CD4-positive, CD25-positive, alpha-beta regulatory T cell (primary cell): Measurements from ENCODE around the gene GOLT1A. TPM values are rescaled to one million over a fixed set of nuclear protein-coding genes. Genes with fewer than 3 reads are reported as not detected.

Experiments used
- ATAC-seq, 2 donors: fragments of 150-1000 bp; cut with Tn5 transposase; one replicate each; pipeline ENCODE4 v1.10.0; 2021; ENCODE audit warnings: low read depth in 2 of 2, moderate number of reproducible peaks in 2 of 2, moderate library complexity in 1 of 2
- DNase-seq, 3 donors: peaks; one replicate each; pipeline versions ENCODE4 v3.0.0 to v3.0.0-alpha.2; 2012 to 2022; ENCODE audit warnings: mixed read lengths in 1 of 3
- H3K27ac ChIP-seq: one replicate; pipeline ENCODE4 v1.7.0; 2013; ENCODE audit warnings: mild to moderate bottlenecking, low read length; ENCODE audit not compliant: insufficient read depth, poor library complexity, severe bottlenecking
- H3K27me3 ChIP-seq: one replicate; pipeline ENCODE4 v1.7.0; 2013; ENCODE audit warnings: low read length; ENCODE audit not compliant: control insufficient read depth, insufficient read depth
- H3K36me3 ChIP-seq: one replicate; pipeline ENCODE4 v1.7.0; 2013; ENCODE audit warnings: mild to moderate bottlenecking, low read length, moderate library complexity; ENCODE audit not compliant: control insufficient read depth, insufficient read depth
- H3K4me1 ChIP-seq: 2 replicates; pipeline ENCODE4 v1.7.0; 2013; ENCODE audit warnings: mild to moderate bottlenecking, low read length; ENCODE audit not compliant: insufficient read depth, control insufficient read depth, poor library complexity, severe bottlenecking
- H3K4me3 ChIP-seq: one replicate; pipeline ENCODE4 v1.7.0; 2013; ENCODE audit warnings: low read depth, mild to moderate bottlenecking, low read length, moderate library complexity
- H3K9me3 ChIP-seq, 2 experiments: 1 replicate in 1 of 2; 2 replicates in 1 of 2; pipeline ENCODE4 v1.7.0; 2013; ENCODE audit warnings: low read length in 2 of 2, mild to moderate bottlenecking in 1 of 2, moderate library complexity in 1 of 2; ENCODE audit not compliant: control insufficient read depth in 2 of 2
- H3K27ac Mint-ChIP-seq, 3 donors: one replicate each; pipeline ENCODE4 v1.8.0; 2020 to 2022; ENCODE audit warnings: mild to moderate bottlenecking in 3 of 3, mixed read lengths in 3 of 3, moderate library complexity in 2 of 3
- H3K27me3 Mint-ChIP-seq: one replicate; pipeline ENCODE4 v1.8.0; 2022; ENCODE audit warnings: mild to moderate bottlenecking, mixed read lengths
- H3K36me3 Mint-ChIP-seq: one replicate; pipeline ENCODE4 v1.8.0; 2020; ENCODE audit warnings: mixed read lengths
- H3K4me1 Mint-ChIP-seq, 4 donors: one replicate each; pipeline ENCODE4 v1.8.0; 2020 to 2022; ENCODE audit warnings: mixed read lengths in 4 of 4, mild to moderate bottlenecking in 1 of 4
- H3K4me3 Mint-ChIP-seq, 4 donors: one replicate each; pipeline ENCODE4 v1.8.0; 2020 to 2022; ENCODE audit warnings: mild to moderate bottlenecking in 4 of 4, mixed read lengths in 4 of 4, moderate library complexity in 3 of 4
- H3K9me3 Mint-ChIP-seq, 7 donors: one replicate each; pipeline ENCODE4 v1.8.0; 2020 to 2022; ENCODE audit warnings: mixed read lengths in 7 of 7, mild to moderate bottlenecking in 3 of 7, moderate library complexity in 2 of 7
- polyA plus RNA-seq, 4 donors: library from polyadenylated mRNA; unstranded; fragments of 300-500 nt; fragmentation: Illumina TruSeq; gene quantifications; one replicate each; pipeline ENCODE4 v1.2.3, GENCODE V29; 2021
- total RNA-seq: library from RNA; stranded (reverse); gene quantifications from one replicate; pipeline ENCODE4 v1.2.3, GENCODE V29; 2022

GOLT1A gene
- total and polyA plus RNA-seq, 5 donors from 2014 or later = not detected

DNA sequence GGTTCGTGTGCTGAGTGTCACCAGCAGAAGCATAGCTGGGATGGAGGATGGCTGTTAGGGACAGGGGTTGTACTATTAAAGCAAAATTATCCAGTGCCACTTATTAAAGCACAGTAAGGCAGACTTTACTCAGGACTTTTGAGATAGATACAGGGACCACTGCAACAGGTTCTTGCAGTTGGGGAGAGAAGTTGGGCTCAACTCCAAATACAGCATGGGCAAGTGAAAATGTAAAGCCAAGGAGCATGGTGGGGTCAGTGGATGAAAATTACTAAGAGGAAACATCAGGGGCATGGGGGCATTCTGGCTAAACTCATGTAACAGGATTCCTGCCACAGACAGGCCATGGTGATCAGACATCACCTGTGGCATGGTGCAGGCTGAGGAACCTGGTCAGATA lies 32.7 kb downstream of the GOLT1A start:
- H3K9me3 Mint-ChIP-seq = peaks cover 0 to 7% (median 3%) of the 10 kb centered on the region in 7 donors
- H3K9me3 ChIP-seq = no peaks in the 10 kb centered on the region
- no peak for DNase-seq
- H3K36me3 Mint-ChIP-seq = no peaks in the 10 kb centered on the region
- H3K36me3 ChIP-seq = no peaks in the 10 kb centered on the region
- no peak overlapping the region for H3K4me3 Mint-ChIP-seq
- peaks cover 7% of the 10 kb centered on the region for H3K27me3 Mint-ChIP-seq
- no peak for ATAC-seq
- no peak overlapping the region for H3K27ac Mint-ChIP-seq
- H3K4me1 Mint-ChIP-seq = no peaks in the 10 kb centered on the region
- no peaks in the 10 kb centered on the region for H3K4me1 ChIP-seq
- H3K27ac ChIP-seq = no peak overlapping the region
- H3K4me3 ChIP-seq = no peak overlapping the region
- H3K27me3 ChIP-seq = no peaks in the 10 kb centered on the region

DNA sequence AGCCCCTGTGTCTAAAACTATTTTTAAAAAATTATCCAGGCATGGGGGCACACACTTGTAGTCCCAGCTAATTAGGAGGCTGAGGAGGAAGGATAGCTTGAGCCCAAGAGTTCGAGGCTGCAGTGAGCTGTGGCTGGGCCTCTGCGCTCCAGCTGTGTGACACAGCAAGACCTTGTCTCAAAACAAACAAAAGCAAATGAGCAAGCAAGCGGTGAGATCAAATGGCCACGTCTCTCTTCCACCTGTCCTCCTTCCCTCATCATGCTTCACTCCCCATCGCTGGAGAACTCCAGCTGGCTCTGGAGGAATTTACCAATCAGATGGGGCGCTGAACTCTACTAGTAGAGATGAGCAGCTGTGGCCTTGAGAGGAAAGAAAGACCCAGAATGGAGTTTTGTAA lies 33.7 kb downstream of the GOLT1A start:
- Mint-ChIP-seq H3K4me1 (no peaks in the 10 kb centered on the region), H3K27ac (peak overlapping the region in 1 of 3 donors; percentile 43), H3K36me3 (no peaks in the 10 kb centered on the region), H3K4me3 (no peak overlapping the region), H3K9me3 (peaks cover 0 to 7% (median 3%) of the 10 kb centered on the region in 7 donors), H3K27me3 (peaks cover 4% of the 10 kb centered on the region)
- DNase-seq = no peak
- H3K9me3 ChIP-seq = no peaks in the 10 kb centered on the region
- H3K36me3 ChIP-seq = no peaks in the 10 kb centered on the region
- no peaks in the 10 kb centered on the region for H3K27me3 ChIP-seq
- no peak overlapping the region for H3K4me3 ChIP-seq
- H3K4me1 ChIP-seq = no peaks in the 10 kb centered on the region
- H3K27ac ChIP-seq = no peak overlapping the region
- ATAC-seq = no peak

DNA sequence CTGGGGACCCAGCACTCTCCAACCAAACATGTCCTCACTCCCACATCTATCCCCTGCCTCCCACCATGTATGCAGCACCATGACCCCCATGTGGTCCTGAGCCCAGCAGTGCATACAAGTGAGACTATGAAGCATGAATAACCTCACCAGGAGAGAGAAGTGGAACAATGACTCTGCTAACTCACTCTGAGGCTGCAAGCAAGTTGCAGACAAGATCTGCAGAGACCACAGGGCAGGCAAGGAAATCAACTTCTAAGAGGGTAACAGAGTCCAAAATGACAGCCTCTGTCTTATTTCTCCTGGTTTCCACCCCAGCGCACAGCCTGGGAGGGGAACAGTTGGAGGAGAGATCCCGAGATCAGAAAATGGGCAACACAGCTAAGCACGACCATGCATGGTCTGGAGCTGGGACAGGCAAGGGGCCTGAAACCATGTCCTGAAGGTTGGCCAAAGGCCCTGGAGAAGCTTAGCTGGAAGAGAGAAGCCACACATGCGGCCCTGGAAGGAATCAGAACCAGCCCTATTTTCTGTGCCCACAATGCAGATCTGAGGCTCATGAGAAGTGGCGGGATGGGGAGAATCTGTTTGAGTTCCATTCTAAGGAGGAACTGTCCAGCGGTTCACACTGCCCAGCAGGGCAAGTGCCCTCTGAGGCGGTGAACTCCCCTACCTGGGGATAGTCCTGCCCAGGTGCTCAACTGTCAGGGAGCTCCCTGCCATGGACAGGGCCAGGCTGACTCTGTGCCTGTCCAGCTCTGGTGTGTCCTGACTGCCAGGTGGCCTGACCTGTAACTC lies 35.1 kb downstream of the GOLT1A start:
- Mint-ChIP-seq H3K4me1 (no peaks in the 10 kb centered on the region), H3K27me3 (no peaks in the 10 kb centered on the region), H3K9me3 (peaks cover 0 to 8% (median 4%) of the 10 kb centered on the region in 7 donors), H3K27ac (no peak overlapping the region), H3K4me3 (no peak overlapping the region), H3K36me3 (no peaks in the 10 kb centered on the region)
- Histone ChIP-seq H3K27ac (no peak overlapping the region), H3K27me3 (no peaks in the 10 kb centered on the region), H3K4me1 (no peaks in the 10 kb centered on the region), H3K9me3 (no peaks in the 10 kb centered on the region), H3K36me3 (no peaks in the 10 kb centered on the region), H3K4me3 (no peak overlapping the region)
- DNase-seq = no peak
- no peak for ATAC-seq

DNA sequence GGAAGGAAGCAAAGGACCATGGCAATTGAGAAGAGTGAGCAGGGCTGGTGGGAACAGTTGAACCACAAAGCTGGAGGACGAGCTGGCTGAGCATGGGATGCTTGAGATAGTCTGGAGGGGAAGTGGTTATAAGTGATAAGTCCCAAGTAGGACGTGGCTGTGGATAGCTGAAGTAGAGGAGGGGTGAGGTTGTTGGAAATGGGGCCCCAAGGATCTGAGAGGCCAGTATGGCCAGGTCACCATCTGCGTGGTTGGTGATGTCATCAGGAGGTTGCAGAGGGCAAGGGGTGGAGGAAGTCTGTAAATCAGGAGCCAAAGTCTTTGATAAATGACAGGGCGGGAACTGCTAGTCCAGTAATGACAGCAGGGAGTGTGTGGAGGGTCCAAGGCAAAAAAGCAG lies 36.7 kb downstream of the GOLT1A start:
- peaks cover 0 to 20% (median 7%) of the 10 kb centered on the region in 7 donors for H3K9me3 Mint-ChIP-seq
- H3K27ac Mint-ChIP-seq = no peak overlapping the region
- Histone ChIP-seq H3K9me3 (peaks cover 6 to 11% of the 10 kb centered on the region in 2 experiments), H3K4me3 (no peak overlapping the region), H3K27me3 (no peaks in the 10 kb centered on the region), H3K36me3 (no peaks in the 10 kb centered on the region), H3K4me1 (no peaks in the 10 kb centered on the region), H3K27ac (no peak overlapping the region)
- no peak overlapping the region for H3K4me3 Mint-ChIP-seq
- H3K27me3 Mint-ChIP-seq = no peaks in the 10 kb centered on the region
- ATAC-seq = no peak
- DNase-seq = no peak
- no peaks in the 10 kb centered on the region for H3K4me1 Mint-ChIP-seq
- H3K36me3 Mint-ChIP-seq = no peaks in the 10 kb centered on the region

DNA sequence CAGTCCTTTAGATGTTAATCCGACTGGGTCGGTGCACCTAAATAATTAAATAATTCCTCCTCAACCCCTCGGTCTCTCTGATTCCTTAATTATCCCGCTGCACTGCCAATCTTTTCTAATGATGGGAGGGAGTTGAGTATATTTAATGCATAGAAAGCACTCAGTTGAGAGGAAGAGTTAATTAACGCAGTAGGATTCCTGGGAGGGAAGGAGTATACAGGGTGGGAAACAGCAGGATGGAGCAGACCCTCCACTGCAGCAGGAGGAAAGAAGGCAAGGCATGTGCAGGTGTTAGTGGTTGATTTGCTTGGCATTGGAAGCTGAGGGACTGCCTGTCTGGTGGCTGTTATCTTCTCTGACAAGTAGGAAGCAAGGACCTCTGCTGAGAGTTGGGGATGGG lies 37.7 kb downstream of the GOLT1A start:
- ATAC-seq (no peak), DNase-seq (no peak)
- peaks cover 13 to 22% of the 10 kb centered on the region in 2 experiments for H3K9me3 ChIP-seq
- no peak overlapping the region for H3K4me3 Mint-ChIP-seq
- no peaks in the 10 kb centered on the region for H3K36me3 ChIP-seq
- H3K4me3 ChIP-seq = no peak overlapping the region
- H3K27me3 ChIP-seq = no peaks in the 10 kb centered on the region
- no peak overlapping the region for H3K27ac ChIP-seq
- no peak overlapping the region for H3K27ac Mint-ChIP-seq
- H3K4me1 Mint-ChIP-seq = no peaks in the 10 kb centered on the region
- H3K9me3 Mint-ChIP-seq = peaks cover 0 to 29% (median 16%) of the 10 kb centered on the region in 7 donors
- no peaks in the 10 kb centered on the region for H3K36me3 Mint-ChIP-seq
- H3K4me1 ChIP-seq = no peaks in the 10 kb centered on the region
- no peaks in the 10 kb centered on the region for H3K27me3 Mint-ChIP-seq

DNA sequence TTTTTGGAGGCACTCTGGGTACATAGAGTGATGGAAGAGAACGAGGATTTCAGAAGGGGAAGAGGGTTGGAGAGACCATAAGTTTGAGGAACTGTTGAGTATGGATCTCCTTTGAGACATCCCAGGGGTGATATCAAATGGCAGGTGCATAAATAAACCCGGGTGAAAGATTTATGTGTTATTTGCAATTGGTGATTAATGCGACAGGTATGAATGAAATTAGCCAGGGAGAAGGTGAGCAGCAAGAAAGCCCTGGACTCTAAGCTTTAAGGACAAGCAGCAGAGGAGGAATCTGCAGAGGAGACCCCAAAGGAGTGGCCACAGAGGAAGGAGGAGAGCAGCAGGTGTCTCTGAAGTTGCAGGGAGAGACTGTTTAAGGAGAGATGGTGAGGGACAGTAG lies 38.8 kb downstream of the GOLT1A start:
- no peaks in the 10 kb centered on the region for H3K4me1 Mint-ChIP-seq
- no peak for ATAC-seq
- H3K27me3 Mint-ChIP-seq = no peaks in the 10 kb centered on the region

DNA sequence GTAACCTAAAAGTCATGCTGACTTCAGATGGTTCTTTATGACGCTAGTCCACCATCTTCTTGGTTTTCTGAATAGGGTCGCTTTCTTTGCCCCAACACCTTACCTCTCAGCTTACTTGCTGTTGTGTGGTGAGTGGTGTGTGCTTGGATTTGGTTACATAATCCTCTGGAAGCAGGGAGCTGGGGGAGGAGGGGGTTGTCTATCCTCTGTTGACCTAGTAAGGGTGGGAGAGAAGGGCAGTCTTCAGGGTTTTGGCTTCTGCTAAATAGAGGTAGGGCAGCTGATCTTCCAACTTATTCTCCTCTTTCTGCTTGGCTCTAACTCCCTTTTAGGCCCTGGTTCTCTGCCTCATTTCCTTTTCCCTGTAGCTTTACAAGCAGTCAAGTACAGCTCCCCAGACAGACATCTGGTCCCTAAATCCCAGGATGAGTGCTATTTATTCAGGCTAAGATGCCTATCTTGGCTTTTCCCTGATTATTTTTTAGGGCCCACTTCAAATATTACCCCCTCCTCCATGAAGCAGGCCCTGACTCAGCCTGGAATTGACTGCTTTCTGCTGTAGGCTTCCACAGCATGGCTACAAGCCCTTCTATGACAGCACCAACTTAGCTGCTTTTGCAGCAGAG lies 41.3 kb downstream of the GOLT1A start:
- DNase-seq (no peak), ATAC-seq (no peak)
- Mint-ChIP-seq H3K36me3 (no peaks in the 10 kb centered on the region), H3K4me1 (no peaks in the 10 kb centered on the region), H3K27ac (no peak overlapping the region), H3K4me3 (peak overlapping the region in 1 of 4 donors; percentile 49), H3K27me3 (no peaks in the 10 kb centered on the region), H3K9me3 (peaks cover 0 to 50% (median 18%) of the 10 kb centered on the region in 7 donors)
- Histone ChIP-seq H3K4me3 (no peak overlapping the region), H3K27me3 (no peaks in the 10 kb centered on the region), H3K4me1 (no peaks in the 10 kb centered on the region), H3K36me3 (no peaks in the 10 kb centered on the region), H3K9me3 (peaks cover 41 to 56% of the 10 kb centered on the region in 2 experiments), H3K27ac (no peak overlapping the region)

More for the DNA sequence above, 38.8 kb downstream of the GOLT1A start:
- no peak overlapping the region for H3K4me3 Mint-ChIP-seq
- no peak for DNase-seq
- Histone ChIP-seq H3K27me3 (no peaks in the 10 kb centered on the region), H3K36me3 (no peaks in the 10 kb centered on the region), H3K9me3 (peaks cover 23 to 33% of the 10 kb centered on the region in 2 experiments), H3K27ac (no peak overlapping the region), H3K4me1 (no peaks in the 10 kb centered on the region), H3K4me3 (no peak overlapping the region)
- H3K9me3 Mint-ChIP-seq = peaks cover 0 to 35% (median 18%) of the 10 kb centered on the region in 7 donors
- no peak overlapping the region for H3K27ac Mint-ChIP-seq
- H3K36me3 Mint-ChIP-seq = no peaks in the 10 kb centered on the region
